NCI-H748 (cell line): ENCODE measurements around the gene BORCS5.
"Not testable (repeated sequence)": the region's sequence is repeated elsewhere in the genome, so short reads cannot be mapped to it uniquely, and the experiment has no call there.

Source experiments
- DNase-seq: peaks from one replicate; lab custom pipeline; 2025; ENCODE audit not compliant: unreplicated experiment; lab: John Stamatoyannopoulos, UW

The BORCS5 gene

GRCh38 chr12:12453635-12454034 lies 96.8 kb downstream of the BORCS5 start:
- no peak for DNase-seq

DNA sequence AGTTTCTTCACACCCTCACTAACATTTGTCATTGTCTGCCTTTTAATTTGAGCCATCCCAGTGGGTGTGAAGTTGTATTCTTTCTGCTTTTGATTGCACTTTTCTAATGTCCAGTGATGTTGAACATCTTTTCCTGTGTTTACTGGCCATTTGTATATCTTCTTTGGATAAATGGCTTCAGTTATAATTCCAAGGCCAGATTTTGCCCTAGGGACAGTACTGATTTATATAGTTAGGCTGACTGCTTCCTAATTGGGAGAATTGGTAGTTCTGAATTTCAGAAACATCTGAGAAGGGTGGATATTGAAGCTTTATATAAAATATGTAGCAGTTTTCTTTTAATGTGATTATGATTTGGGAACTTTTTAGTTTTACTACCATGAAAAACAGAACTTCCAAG lies 97.4 kb downstream of the BORCS5 start:
- DNase-seq = no peak

- no peak for DNase-seq
Observed at GRCh38 chr12:12456637-12457036, 99.8 kb downstream of the BORCS5 start.

- DNase-seq = no peak
Observed at GRCh38 chr12:12460935-12461922, 104.4 kb downstream of the BORCS5 start.

DNA sequence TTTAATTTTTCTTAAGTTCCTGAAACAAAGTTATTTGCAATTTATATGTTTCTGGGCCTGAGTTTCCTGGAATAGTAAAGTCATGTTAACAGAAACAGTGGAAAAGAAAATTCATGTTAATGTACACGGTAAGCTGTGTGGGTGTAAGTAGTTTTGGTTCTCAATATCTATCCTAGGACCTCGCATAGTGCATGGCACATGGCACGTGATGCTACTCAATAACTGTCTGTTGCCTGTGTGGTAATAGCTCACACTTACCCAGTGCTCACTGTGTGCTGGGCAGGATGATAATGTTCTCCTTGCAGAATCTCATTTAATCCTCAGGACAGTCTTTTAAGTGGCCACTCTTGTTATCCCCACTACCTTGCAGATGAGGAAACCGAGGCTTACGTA lies 105.0 kb downstream of the BORCS5 start:
- DNase-seq = no peak

DNA sequence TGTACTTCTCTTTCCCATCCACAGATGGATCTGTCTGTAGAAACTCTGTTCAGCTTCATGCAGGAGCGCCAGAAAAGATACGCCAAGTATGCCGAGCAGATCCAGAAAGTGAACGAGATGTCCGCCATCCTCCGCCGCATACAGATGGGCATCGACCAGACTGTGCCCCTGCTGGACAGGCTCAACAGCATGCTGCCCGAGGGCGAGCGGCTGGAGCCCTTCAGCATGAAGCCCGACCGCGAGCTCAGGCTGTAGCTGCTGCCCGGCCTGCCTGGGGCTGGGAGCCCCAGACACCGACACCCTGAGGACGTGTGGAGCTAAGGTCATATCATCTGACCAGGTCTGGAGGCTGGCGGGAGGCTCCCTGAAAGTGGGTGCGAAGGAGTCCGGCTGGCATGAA lies 108.6 kb downstream of the BORCS5 start:
- no peak for DNase-seq

DNA sequence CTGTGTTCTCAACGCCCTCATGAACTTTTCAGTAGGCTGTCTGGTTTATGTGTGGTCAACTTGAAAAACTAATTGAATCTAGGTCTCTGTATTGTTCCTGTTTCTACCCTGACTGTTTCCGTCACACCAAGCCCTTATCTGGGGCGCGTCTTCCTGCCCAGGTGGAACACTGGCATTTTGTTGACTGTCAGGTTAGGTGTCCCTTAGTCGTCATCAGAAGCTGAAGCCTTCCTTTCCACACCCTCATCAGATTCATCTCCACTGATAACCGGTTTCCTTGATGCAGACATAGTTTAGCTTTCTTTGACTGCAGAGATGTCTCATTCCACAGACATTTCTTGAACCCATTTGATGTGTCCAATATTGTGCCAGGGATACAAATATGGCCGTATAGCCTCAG lies 109.3 kb downstream of the BORCS5 start:
- no peak for DNase-seq

GRCh38 chr12:12467264-12467663 lies 110.4 kb downstream of the BORCS5 start:
- no peak for DNase-seq

DNA sequence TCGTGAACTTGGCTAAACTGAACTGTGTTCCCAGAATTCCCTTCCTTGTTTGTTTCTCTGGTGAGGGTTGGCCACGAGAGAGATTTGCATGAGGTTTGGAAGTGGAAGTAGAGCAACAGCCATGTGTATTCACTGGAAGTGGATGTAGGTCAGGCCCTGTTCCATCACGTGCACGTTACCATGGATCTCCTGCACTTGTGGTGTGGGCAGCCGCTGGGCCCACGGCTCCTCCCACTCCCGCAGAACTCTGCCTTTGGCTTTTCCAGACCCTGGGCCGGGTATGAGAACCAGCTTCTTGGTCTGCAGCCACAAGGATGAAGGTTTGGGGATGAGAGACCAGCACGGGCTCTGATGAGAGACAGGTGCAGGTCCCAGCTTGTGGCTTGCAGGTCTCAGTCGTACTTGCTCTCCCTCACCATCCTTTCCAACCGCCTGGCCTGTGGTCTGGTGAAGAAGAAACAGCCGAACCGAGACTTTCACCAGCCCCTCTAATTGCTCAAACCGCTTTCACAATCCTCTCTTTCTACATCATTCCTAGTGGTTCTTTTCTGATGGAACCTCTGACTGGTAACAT lies 110.9 kb downstream of the BORCS5 start:
- no peak for DNase-seq

DNA sequence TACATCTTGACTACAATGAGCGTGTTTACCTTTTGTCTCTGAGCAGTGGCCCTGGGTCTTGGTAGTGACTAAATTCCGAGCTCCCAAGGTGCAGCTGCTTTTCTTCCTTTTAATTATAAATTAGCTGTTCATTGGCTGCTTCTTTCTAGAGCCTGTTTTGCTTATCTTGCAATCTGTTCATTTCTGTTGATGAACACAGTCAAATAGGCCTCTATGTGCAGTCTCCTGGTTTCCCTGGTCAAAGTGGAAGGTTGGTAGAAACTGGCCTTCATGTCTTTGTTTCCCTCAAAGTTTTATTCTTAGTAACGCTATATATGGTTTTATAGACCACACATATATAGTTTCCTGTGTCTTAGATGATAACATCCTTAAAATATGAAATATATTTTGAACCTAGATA lies 111.7 kb downstream of the BORCS5 start:
- DNase-seq = no peak

GRCh38 chr12:12469386-12469785 lies 112.5 kb downstream of the BORCS5 start:
- DNase-seq = no peak

GRCh38 chr12:12470751-12471306 lies 114.0 kb downstream of the BORCS5 start:
- DNase-seq = no peak

- not testable (repeated sequence) for DNase-seq
Observed at GRCh38 chr12:12471982-12472961, 115.4 kb downstream of the BORCS5 start.

GRCh38 chr12:12473223-12473622 lies 116.3 kb downstream of the BORCS5 start:
- DNase-seq = no peak

DNA sequence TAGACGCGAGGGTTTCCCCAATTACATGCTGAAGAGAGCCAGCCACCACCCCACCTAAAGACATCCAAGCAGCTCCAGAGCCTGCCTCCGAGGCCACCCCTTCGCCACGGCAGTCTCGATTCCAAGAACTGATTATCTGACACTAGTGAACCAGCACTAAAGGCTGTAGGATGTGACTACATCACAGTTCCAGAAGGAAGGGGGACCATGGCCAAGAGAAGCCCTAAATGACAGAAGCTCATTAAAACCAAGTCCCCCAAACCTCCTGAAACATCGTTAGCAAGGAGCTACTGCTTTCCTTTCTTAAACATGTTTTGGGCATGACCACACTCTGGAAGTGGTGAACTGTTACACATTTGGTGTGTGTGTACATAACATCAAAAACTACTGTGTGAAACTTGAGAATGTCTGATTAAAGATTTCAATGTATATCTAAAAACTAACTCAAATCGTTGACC lies 117.6 kb downstream of the BORCS5 start:
- DNase-seq = no peak

DNA sequence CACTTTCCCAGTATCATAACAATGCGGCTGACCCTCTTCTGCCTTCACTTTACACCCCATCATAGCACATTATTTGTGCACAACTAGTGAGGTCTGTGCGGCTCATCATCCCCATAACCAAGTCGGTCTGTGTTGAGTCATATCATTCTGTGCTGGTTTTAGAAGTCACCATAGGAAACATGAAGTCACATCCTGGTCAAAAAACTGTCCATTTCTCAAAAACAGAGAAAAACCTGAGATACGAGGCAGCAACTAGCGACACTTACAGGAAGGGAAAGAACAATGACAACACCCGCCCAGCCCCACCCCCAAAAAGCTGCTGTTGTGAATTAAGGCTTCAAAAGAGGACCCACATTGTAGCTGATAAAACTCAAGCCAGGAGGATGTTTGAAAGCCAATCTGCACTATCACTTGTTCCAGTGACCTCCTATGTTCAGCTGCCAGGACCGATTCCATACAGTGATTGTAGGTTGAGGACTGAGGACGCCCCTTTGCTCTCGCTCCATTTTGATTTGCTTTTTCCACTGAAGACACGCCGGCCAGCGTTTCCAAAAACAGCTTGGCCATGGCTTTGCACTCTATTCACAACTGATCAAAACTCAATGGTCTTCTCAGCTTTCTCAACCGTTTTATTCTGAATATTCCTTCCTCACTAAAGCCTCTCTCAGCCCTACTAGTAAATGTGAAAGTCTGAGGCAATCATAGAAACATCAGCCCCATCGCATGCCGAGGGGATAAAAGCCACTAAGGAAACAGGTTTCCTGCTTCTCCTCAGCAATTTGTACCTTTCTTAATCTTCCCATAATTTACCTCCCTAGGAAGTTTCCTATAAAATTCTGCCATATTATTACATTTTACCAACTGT lies 118.3 kb downstream of the BORCS5 start:
- DNase-seq = no peak

GRCh38 chr12:12476857-12477531 lies 120.1 kb downstream of the BORCS5 start:
- DNase-seq = no peak

- no peak for DNase-seq
Observed at GRCh38 chr12:12477532-12477890, 120.6 kb downstream of the BORCS5 start.

GRCh38 chr12:12480074-12480473 lies 123.2 kb downstream of the BORCS5 start:
- DNase-seq = no peak
